GM19467 (cell line): Measurements from ENCODE around the gene MATR3.
"Not testable (repeated sequence)": the region's sequence is repeated elsewhere in the genome, so short reads cannot be mapped to it uniquely, and the experiment has no call there.

Experiments used
- ATAC-seq: cut with Tn5 transposase; IDR thresholded peaks from one replicate; pipeline ENCODE4 v1.9.1; 2021; ENCODE audit warnings: mild to moderate bottlenecking, moderate library complexity; ENCODE audit not compliant: unreplicated experiment

The MATR3 gene

GRCh38 chr5:139345442-139345841 is 51.9 kb downstream of the MATR3 start:
- not testable (repeated sequence) for ATAC-seq

GRCh38 chr5:139347863-139348262 is 54.3 kb downstream of the MATR3 start:
- ATAC-seq = not testable (repeated sequence)

GRCh38 chr5:139354186-139354585 is 60.6 kb downstream of the MATR3 start:
- ATAC-seq = no peak

- ATAC-seq = not testable (repeated sequence)
Measured at GRCh38 chr5:139355900-139356299, 62.4 kb downstream of the MATR3 start.

- no peak for ATAC-seq
Measured at GRCh38 chr5:139358064-139358463, 64.5 kb downstream of the MATR3 start.

- ATAC-seq = no peak
Measured at GRCh38 chr5:139360384-139360783, 66.8 kb downstream of the MATR3 start.

GRCh38 chr5:139361835-139362429 is 68.4 kb downstream of the MATR3 start:
- ATAC-seq = no peak

- ATAC-seq = no peak
Measured at GRCh38 chr5:139363937-139364336, 70.4 kb downstream of the MATR3 start.

GRCh38 chr5:139364466-139364865 is 70.9 kb downstream of the MATR3 start:
- ATAC-seq = no peak

- no peak for ATAC-seq
Measured at GRCh38 chr5:139368613-139369012, 75.1 kb downstream of the MATR3 start.

- ATAC-seq = no peak
Measured at GRCh38 chr5:139369181-139369580, 75.6 kb downstream of the MATR3 start.

GRCh38 chr5:139371482-139372435 is 78.2 kb downstream of the MATR3 start:
- ATAC-seq = no peak

- no peak for ATAC-seq
Measured at GRCh38 chr5:139374909-139375308, 81.4 kb downstream of the MATR3 start.

- no peak for ATAC-seq
Measured at GRCh38 chr5:139376364-139376763, 82.8 kb downstream of the MATR3 start.

- ATAC-seq = no peak
Measured at GRCh38 chr5:139377226-139377625, 83.7 kb downstream of the MATR3 start.

- ATAC-seq = no peak
Measured at GRCh38 chr5:139378101-139378825, 84.7 kb downstream of the MATR3 start.

GRCh38 chr5:139378941-139379361 is 85.4 kb downstream of the MATR3 start:
- no peak for ATAC-seq

- ATAC-seq = no peak
Measured at GRCh38 chr5:139379626-139380449, 86.3 kb downstream of the MATR3 start.
